GM12874 (cell line): Measurements from ENCODE around the gene POLR3E.

ENCODE experiments used
- TF ChIP-seq, protein P1 (sequence below): IDR thresholded peaks from 2 replicates; pipeline ENCODE4 v1.5.1; 2011; ENCODE audit warnings: low read depth, mild to moderate bottlenecking, control low read depth, low read length, moderate library complexity; ENCODE audit not compliant: insufficient read depth

Gene POLR3E

DNA sequence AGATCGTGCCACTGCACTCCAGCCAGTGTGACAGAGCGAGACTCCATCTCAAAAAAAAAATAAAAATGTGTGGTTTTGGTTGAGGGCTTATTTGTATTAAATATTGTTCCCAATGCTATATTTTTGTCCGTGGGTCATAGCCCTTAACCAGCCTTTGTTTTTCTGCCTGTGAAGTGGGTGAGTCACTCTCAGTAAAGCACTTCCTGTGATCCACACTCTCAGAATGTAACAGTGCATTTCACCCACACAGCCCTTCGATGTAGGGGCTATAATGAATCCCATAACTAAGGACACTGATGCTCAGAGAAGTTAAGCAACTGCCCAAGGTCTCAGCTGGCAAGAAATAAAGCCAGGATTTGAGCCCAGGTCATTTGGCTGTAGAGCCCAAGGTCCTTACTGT is 34.7 kb upstream of the POLR3E start:
- TF ChIP-seq, protein P1, sequence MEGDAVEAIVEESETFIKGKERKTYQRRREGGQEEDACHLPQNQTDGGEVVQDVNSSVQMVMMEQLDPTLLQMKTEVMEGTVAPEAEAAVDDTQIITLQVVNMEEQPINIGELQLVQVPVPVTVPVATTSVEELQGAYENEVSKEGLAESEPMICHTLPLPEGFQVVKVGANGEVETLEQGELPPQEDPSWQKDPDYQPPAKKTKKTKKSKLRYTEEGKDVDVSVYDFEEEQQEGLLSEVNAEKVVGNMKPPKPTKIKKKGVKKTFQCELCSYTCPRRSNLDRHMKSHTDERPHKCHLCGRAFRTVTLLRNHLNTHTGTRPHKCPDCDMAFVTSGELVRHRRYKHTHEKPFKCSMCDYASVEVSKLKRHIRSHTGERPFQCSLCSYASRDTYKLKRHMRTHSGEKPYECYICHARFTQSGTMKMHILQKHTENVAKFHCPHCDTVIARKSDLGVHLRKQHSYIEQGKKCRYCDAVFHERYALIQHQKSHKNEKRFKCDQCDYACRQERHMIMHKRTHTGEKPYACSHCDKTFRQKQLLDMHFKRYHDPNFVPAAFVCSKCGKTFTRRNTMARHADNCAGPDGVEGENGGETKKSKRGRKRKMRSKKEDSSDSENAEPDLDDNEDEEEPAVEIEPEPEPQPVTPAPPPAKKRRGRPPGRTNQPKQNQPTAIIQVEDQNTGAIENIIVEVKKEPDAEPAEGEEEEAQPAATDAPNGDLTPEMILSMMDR: no peak

DNA sequence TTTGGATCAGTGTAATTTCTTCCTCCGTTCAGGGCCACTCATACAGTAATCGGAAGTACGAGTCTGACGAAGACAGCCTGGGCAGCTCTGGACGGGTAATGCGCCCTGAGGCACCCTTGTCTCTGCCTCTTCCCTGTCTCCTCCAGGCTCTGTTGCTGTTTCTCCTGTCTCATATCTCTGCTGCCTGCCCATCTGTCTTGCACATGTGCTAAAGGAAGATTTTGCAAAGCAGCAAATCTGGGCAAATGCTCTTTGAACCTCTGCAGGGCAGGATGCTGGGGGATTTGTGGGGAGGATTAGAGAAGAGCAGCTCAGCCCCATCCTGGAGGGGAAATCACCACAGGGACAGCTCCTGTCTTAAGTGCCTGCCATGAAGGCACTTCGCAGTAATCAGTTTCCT is 32.4 kb upstream of the POLR3E start:
- TF ChIP-seq, protein P1: no peak

DNA sequence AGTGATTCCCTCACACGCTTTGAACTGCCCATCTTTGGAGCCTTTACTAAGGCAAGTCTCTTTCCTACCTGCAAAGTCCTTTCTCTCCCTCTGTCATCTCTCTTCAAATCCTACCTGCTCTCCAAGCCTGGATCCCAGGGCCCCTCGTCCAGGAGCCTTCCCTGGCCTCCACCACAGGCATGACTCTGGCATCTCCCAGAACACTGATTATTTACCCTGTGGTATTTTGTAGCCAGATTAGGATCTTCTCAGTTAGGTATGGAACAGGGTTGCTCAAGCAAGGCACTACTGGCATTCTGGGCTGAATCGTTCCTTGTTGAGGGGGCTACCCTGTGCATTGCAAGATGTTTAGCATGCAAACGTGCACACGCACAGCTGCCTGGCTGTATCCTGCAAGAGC is 31.9 kb upstream of the POLR3E start:
- TF ChIP-seq, protein P1: no peak

DNA sequence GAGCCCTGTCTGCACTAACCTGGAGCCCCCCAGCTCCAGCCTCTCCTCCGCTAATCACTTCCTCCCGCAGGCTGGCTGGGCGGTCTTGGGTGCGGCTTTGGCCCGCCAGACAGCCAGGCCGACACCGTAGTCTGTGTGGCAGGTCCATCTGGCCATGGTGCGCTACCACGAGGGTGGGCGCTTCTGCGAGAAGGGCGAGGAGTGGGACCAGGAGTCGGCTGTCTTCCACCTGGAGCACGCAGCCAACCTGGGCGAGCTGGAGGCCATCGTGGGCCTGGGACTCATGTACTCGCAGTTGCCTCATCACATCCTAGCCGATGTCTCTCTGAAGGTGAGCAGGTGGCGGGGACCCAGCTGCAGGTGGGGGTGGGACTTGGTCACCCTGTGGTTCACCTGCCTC is 30.7 kb upstream of the POLR3E start:
- TF ChIP-seq, protein P1: no peak

DNA sequence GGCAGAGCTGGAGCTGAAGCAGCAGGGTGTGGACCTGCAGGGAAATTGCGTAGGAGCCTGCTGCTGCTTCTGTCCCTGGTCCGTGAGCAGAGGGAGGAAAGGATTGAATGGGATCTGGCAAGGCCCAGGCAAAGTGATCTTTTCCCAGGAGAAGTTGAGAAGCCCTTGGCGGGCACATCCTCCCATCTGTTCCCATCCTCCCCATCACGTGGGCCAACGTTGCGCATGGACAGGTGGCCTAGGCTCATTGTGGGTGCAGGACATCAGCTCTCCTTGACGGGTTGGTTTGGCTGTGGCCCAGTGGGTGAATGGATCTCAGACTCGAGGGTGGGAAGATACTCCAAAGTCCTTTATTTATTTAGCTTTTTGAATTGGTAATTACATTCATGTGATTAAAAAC is 29.4 kb upstream of the POLR3E start:
- TF ChIP-seq, protein P1: no peak

DNA sequence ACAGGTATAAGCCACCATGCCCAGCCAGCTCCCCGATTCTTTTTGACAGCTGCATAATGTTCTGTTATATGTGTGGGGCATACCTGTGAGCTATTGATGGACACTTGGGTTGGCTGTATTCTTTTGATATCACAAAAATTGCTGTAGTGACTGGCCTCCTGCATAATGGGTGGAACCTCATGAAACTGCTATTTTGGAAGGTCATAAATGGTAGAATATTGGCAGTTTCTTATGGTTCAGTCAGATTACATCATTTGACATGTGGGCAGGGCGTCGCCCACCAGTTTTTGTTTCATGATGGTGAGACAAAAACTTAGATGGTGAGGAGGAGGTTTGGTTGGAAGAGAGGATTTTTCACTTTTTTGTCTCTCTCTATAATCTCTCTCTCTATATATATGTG is 26.7 kb upstream of the POLR3E start:
- TF ChIP-seq, protein P1: no peak

DNA sequence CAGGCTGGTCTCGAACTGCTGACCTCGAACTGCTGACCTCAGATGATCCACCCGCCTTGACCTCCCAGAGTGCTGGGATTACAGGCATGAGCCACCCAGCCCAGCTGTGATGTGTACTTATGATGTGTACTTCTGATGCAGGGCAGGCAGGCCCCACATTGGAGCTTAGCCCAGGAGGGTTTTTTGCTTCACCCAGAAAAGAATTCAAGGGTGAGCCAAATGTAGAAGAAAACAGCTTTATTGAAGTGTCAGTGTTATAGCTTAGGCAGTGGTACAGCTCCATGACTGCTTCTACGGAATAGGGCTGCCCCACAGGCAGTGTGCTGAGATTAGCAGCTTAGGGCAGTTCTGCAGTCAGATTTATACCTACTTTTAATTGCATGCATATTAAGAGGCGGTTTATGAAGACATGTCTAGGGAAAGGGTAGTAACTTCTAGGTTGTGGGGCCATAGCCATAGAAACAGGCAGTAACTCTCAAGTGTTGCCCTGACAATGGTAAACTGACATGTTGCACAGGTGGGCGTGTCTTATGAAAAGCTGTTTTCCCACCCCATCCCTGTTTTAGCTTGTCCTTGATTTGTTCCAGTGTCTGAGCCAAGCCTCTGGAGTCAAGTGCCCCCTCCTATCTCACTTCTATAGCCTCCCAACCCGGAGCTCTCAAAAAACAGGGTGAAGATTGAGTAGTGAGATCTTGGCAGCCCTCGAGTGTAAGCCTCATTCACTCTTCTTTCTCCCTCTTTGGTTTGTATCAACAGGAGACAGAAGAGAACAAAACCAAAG is 24.1 kb upstream of the POLR3E start:
- TF ChIP-seq, protein P1: no peak
